ENCODE results near the gene MAPK11.

Gene MAPK11

GRCh38 chr22:50301581-50301991 is 31.4 kb upstream of the MAPK11 start:
- whole genome bisulfite sequencing, 2 experiments, result 89 to 93% methylated on average over 17 of the region's 17 CpGs
- Histone ChIP-seq H3K9me3 (ENCODE audit: control insufficient read depth, low read length) (no peaks in the 10 kb centered on the region), H3K27ac (ENCODE audit: insufficient read depth, low read depth, low read length, poor library complexity, severe bottlenecking) (no peak overlapping the region), H3K4me1 (ENCODE audit: control insufficient read depth, insufficient read depth, low read length) (peaks cover 42% of the 10 kb centered on the region), H3K36me3 (ENCODE audit: control insufficient read depth, insufficient read depth, low read length) (no peaks in the 10 kb centered on the region), H3K4me3 (ENCODE audit: insufficient read depth, low read depth, low read length) (no peak overlapping the region), H3K27me3 (ENCODE audit: control insufficient read depth, insufficient read depth, low read length, poor library complexity, severe bottlenecking) (peaks cover 10% of the 10 kb centered on the region)

DNA sequence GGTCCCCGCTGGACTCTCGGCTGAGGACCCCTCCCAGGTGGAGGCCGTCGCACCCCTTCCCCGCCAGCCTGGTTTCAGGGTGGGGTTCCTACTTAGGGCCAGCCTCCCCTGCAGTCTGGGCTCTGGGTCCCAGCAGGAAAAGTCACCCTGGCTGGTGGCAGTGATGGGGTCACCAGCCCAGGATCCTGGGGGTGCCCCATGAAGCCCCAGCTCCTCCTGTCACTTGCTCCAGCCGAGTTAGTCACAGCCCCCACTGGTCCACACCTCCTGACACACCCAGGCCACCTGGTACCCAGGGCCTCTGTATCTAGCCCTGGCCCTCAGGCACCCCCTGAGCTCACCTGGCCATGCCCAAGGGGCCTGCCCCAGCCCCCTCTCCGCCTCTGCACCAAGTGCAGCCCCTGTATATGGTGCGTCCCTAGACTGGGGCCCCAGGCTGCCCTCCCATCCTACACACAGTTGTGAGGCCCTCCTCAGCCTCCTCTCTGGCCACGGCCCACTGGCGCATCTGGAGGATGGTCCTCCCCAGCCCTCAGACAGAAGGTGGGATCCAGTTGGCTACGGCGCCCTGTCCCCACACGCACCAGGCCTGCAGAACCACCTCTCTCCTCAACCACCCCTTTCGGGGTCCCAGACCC is 30.6 kb upstream of the MAPK11 start:
- 70 to 72% methylated on average over 14 of the region's 14 CpGs for WGBS, 2 experiments
- no peak overlapping the region for H3K4me3 ChIP-seq (ENCODE audit: insufficient read depth, low read depth, low read length)
- H3K4me1 ChIP-seq (ENCODE audit: control insufficient read depth, insufficient read depth, low read length), result peaks cover 41% of the 10 kb centered on the region
- no peaks in the 10 kb centered on the region for H3K9me3 ChIP-seq (ENCODE audit: control insufficient read depth, low read length)
- no peaks in the 10 kb centered on the region for H3K36me3 ChIP-seq (ENCODE audit: control insufficient read depth, insufficient read depth, low read length)
- peaks cover 10% of the 10 kb centered on the region for H3K27me3 ChIP-seq (ENCODE audit: control insufficient read depth, insufficient read depth, low read length, poor library complexity, severe bottlenecking)
- no peak overlapping the region for H3K27ac ChIP-seq (ENCODE audit: insufficient read depth, low read depth, low read length, poor library complexity, severe bottlenecking)

DNA sequence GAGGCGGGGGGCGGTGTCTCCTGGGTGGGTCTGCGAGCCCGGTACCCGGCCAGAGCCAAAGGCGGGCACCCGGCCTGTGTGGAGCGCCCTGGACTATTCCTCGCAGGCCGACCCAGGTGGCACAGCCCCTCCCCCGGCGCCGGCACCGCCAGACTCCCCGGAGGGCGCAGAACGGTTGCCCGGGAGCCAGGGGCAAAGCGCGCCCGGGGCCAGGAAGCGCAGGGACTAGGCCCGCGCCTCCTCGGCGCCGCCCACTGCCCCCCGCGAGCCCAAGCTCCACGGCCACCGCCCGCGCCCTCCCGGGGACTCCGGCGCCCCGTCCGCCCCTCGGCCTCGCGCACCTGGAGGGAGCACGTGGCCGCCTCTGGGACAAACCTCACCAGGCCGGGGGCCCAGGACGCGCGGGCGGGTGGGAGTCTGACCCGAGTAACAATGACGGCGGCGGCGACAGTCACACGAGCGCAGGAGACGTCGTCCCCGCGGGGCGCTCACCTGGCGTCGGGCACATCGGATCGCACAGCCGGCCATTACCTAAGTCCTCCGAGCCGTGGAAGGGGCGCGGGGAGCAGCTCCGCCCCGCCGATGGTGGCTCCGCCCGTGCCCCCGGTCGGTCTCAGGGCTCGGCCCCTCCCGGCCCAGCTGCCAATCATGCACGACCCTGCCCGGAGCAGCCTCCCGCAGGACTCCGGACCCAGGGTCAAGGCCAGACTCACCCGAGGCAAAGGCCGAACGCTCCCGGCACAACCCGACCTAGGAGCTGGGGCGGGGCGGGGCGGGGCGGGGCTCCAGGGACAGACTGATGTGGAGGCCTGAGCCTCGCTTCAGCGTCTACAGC is 29.8 kb upstream of the MAPK11 start:
- Histone ChIP-seq H3K4me1 (ENCODE audit: control insufficient read depth, insufficient read depth, low read length) (peaks cover 34% of the 10 kb centered on the region), H3K4me3 (ENCODE audit: insufficient read depth, low read depth, low read length) (peak overlapping the region; percentile 36), H3K27ac (ENCODE audit: insufficient read depth, low read depth, low read length, poor library complexity, severe bottlenecking) (no peak overlapping the region), H3K9me3 (ENCODE audit: control insufficient read depth, low read length) (no peaks in the 10 kb centered on the region), H3K36me3 (ENCODE audit: control insufficient read depth, insufficient read depth, low read length) (no peaks in the 10 kb centered on the region), H3K27me3 (ENCODE audit: control insufficient read depth, insufficient read depth, low read length, poor library complexity, severe bottlenecking) (peaks cover 10% of the 10 kb centered on the region)
- WGBS, 2 experiments, result 3 to 4% methylated on average over 93 of the region's 93 CpGs

DNA sequence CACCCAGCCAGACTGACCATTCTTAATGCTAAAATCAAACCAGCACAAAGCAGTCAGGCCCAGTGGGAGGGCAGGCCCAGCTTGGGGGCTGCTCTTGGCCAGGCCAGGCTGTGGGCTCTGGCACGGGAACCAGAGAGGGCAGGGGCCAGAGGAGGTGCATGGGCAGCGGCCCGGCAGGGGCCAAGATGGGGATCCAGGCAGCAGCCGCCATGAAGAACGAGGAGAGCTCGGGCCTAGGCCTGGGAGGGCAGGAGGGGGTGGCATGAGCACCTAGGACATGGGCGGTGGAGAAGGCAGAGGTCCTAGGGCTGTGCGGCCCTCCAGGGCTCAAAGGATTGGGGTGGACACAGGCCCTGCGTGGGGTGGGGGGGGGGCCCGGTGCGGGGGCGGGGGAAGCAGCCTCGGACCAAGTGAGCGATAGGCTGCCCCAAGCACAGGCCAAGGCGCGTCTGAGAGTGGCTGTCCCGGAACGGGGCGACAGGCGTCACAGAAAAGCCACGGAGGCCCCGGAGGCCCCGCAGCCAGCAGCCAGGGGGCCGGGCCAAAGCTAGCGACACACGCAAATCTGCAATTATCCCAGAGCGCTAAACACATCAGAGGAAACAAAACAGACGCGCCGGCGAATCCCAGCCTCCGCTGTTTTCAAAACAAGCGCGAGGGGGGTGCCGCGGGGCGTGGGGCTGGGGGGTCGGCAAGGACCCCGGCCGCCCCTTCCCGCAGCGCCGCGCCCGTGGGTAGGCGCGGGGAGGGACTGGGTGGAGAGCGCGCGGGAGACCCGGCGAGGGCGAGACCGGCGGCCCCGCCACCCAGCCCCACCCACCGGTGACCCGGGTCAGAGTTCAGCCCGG is 29.0 kb upstream of the MAPK11 start:
- peaks cover 35% of the 10 kb centered on the region for H3K4me1 ChIP-seq (ENCODE audit: control insufficient read depth, insufficient read depth, low read length)
- peaks cover 10% of the 10 kb centered on the region for H3K27me3 ChIP-seq (ENCODE audit: control insufficient read depth, insufficient read depth, low read length, poor library complexity, severe bottlenecking)
- H3K36me3 ChIP-seq (ENCODE audit: control insufficient read depth, insufficient read depth, low read length), result no peaks in the 10 kb centered on the region
- peak overlapping the region; percentile 36 for H3K4me3 ChIP-seq (ENCODE audit: insufficient read depth, low read depth, low read length)
- H3K9me3 ChIP-seq (ENCODE audit: control insufficient read depth, low read length), result no peaks in the 10 kb centered on the region
- 24% methylated on average over 59 of the region's 59 CpGs for WGBS, 2 experiments
- no peak overlapping the region for H3K27ac ChIP-seq (ENCODE audit: insufficient read depth, low read depth, low read length, poor library complexity, severe bottlenecking)

DNA sequence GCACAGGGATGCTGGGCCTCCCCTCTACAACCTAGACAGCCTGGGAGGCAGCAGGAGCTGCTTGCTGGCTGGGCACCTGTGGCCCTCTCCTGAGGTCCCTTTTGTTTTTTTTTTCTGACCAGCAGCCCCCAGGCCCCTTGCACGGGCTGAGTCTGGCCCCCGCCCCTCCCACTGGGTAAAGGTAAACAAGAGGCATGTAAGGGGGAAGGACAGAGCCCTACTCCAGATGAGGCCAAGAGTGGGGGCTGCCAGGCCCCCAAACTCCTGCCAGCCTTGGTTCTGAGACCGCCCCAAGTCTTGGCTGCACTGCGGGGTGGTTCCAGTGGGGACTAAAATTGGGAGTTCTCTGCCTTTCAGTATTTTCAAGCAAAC is 28.1 kb upstream of the MAPK11 start:
- Histone ChIP-seq H3K9me3 (ENCODE audit: control insufficient read depth, low read length) (no peaks in the 10 kb centered on the region), H3K4me3 (ENCODE audit: insufficient read depth, low read depth, low read length) (no peak overlapping the region), H3K36me3 (ENCODE audit: control insufficient read depth, insufficient read depth, low read length) (no peaks in the 10 kb centered on the region), H3K4me1 (ENCODE audit: control insufficient read depth, insufficient read depth, low read length) (peaks cover 34% of the 10 kb centered on the region), H3K27ac (ENCODE audit: insufficient read depth, low read depth, low read length, poor library complexity, severe bottlenecking) (no peak overlapping the region), H3K27me3 (ENCODE audit: control insufficient read depth, insufficient read depth, low read length, poor library complexity, severe bottlenecking) (peaks cover 10% of the 10 kb centered on the region)
- WGBS, 2 experiments, result 84 to 86% methylated on average over 4 of the region's 4 CpGs

DNA sequence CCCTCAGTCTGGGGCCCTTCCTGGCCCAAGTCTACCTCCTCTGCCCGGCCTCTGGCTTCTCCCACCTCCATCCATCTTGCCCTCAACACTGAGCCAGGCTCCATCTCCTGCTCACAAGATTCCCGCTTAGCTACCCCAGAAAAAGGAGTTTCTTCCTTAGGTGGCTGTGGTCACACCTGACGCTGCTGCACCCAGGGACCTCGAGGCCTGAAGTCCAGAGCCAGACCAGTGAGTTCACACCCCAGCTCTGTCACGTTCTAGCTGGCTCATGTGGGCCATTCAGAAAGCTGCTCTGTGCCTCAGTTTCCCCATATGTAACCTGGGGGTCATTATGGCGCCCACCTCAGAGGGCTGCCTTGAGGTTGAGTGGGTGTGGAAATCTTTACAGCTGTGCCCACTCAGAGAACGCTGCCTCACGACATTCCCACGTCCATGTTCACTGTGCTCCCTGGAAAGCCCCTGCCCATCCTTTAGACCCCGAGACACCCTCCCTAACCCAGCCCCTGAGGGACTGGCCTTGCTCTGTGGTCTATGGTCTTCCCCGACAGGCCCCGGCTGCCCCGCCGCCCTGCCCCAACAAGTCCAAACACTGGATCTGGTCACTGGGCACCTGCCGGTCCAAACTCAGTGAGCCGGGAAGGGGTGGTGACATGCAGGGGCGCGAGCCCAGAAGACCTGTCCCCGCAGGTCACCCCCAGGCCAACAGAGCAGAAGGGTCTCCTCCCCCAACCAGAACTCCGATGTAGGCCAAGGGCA is 27.5 kb upstream of the MAPK11 start:
- WGBS, 2 experiments, result 93 to 95% methylated on average over 20 of the region's 20 CpGs
- no peak overlapping the region for H3K4me3 ChIP-seq (ENCODE audit: insufficient read depth, low read depth, low read length)
- peaks cover 10% of the 10 kb centered on the region for H3K27me3 ChIP-seq (ENCODE audit: control insufficient read depth, insufficient read depth, low read length, poor library complexity, severe bottlenecking)
- no peak overlapping the region for H3K27ac ChIP-seq (ENCODE audit: insufficient read depth, low read depth, low read length, poor library complexity, severe bottlenecking)
- H3K36me3 ChIP-seq (ENCODE audit: control insufficient read depth, insufficient read depth, low read length), result no peaks in the 10 kb centered on the region
- peaks cover 39% of the 10 kb centered on the region for H3K4me1 ChIP-seq (ENCODE audit: control insufficient read depth, insufficient read depth, low read length)
- no peaks in the 10 kb centered on the region for H3K9me3 ChIP-seq (ENCODE audit: control insufficient read depth, low read length)

DNA sequence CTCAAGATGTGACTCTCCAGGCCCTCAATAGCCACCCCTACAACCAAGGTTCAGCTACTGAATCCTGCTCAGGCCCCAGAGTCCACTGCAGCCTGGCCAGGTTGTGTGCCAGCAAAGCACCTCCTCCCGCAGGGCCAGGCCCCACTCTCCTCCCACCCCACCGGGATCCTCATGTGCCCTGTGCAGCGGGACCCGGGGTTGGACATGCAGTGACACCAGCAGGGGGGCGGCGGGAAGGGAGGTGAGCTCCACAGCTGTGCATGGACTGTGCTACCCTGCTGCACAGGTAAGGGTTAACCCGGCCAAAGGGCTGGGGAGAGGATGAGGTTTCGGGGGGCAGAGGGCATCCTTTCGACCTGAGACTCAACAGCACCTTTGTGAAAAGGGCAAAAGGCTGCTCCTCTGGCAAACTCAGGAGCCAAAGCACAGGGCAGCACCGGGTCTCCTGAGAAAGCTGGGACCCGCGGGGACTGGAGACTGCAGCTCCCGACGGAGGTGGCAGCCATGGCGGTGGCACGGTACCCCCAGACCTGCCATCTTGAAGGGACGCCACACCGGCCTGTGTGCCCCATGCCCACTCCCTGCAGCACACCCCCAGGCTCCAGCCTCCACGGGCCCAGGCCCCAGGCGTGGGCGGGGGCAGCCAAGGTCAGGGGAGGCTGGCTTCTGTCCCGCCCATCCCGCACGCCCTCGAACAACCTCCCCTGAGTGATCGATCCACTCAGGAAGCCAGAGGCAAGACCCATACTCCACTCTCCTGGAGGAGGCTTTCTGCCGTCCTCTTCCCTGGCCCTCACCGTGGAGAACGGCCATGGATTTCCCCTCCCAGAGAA is 26.7 kb upstream of the MAPK11 start:
- Histone ChIP-seq H3K4me3 (ENCODE audit: insufficient read depth, low read depth, low read length) (no peak overlapping the region), H3K9me3 (ENCODE audit: control insufficient read depth, low read length) (no peaks in the 10 kb centered on the region), H3K27me3 (ENCODE audit: control insufficient read depth, insufficient read depth, low read length, poor library complexity, severe bottlenecking) (peaks cover 10% of the 10 kb centered on the region), H3K36me3 (ENCODE audit: control insufficient read depth, insufficient read depth, low read length) (no peaks in the 10 kb centered on the region), H3K27ac (ENCODE audit: insufficient read depth, low read depth, low read length, poor library complexity, severe bottlenecking) (no peak overlapping the region), H3K4me1 (ENCODE audit: control insufficient read depth, insufficient read depth, low read length) (peaks cover 44% of the 10 kb centered on the region)
- WGBS, 2 experiments, result 90 to 93% methylated on average over 29 of the region's 29 CpGs

DNA sequence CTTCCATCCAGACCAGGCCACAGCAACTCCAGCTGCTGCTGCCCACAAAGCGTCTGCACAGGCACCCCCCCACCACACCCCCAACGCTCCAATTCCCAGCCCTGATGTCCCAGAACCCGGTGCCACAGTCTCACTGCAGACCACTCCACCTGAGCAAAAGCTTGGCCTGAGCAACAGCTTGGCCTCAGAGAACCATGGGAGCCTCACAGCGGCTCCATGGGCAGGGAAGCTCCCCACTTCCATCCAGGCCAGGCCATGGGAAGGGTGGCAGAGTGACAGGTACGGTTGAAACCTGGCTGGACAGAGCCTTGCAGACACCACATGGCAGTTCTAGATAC is 24.1 kb upstream of the MAPK11 start:
- Histone ChIP-seq H3K4me1 (ENCODE audit: control insufficient read depth, insufficient read depth, low read length) (peaks cover 36% of the 10 kb centered on the region), H3K27ac (ENCODE audit: insufficient read depth, low read depth, low read length, poor library complexity, severe bottlenecking) (peak overlapping the region; percentile 78), H3K9me3 (ENCODE audit: control insufficient read depth, low read length) (no peaks in the 10 kb centered on the region), H3K36me3 (ENCODE audit: control insufficient read depth, insufficient read depth, low read length) (peaks cover 6% of the 10 kb centered on the region), H3K4me3 (ENCODE audit: insufficient read depth, low read depth, low read length) (no peak overlapping the region), H3K27me3 (ENCODE audit: control insufficient read depth, insufficient read depth, low read length, poor library complexity, severe bottlenecking) (peaks cover under 1% of the 10 kb centered on the region)
- 78 to 84% methylated on average over 5 of the region's 5 CpGs for WGBS, 2 experiments
